ENCODE results near the gene SYT14.

- TF ChIP-seq CTCF (conservative IDR thresholded peaks at IDR 0.05; ENCODE audit: low read depth, low read length) = no peak
- no peak for TF ChIP-seq MAZ (IDR thresholded peaks at IDR 0.05; ENCODE audit: borderline replicate concordance, low read depth, low read length)
- TF ChIP-seq RAD21 (IDR thresholded peaks at IDR 0.05; ENCODE audit: low read length) = no peak
- TF ChIP-seq RFX5 (IDR thresholded peaks at IDR 0.05; ENCODE audit: low read depth, low read length) = no peak
- no peak for TF ChIP-seq USF2 (IDR thresholded peaks at IDR 0.05; ENCODE audit: low read depth, low read length)
- TF ChIP-seq BHLHE40 (IDR thresholded peaks at IDR 0.05; ENCODE audit: low read depth, low read length) = no peak
- TF ChIP-seq POLR2A (IDR thresholded peaks at IDR 0.05; ENCODE audit: low read depth, low read length) = no peak
- no peak for TF ChIP-seq RCOR1 (IDR thresholded peaks at IDR 0.05; ENCODE audit: insufficient replicate concordance, low read length)
- no peak for TF ChIP-seq MXI1 (IDR thresholded peaks at IDR 0.05; ENCODE audit: borderline replicate concordance, low read depth, low read length)
- no peak for TF ChIP-seq FOS (IDR thresholded peaks at IDR 0.05; ENCODE audit: low read depth, low read length)
- TF ChIP-seq ELK1 (IDR thresholded peaks at IDR 0.05; ENCODE audit: borderline replicate concordance, low read depth, low read length) = no peak
Observed at GRCh38 chr1:209924390-209924789, 13.6 kb upstream of the SYT14 start.
